Activated CD4-positive, alpha-beta T cell treated with anti-CD3 and anti-CD28 coated beads, Interleukin-2, Interleukin-6, amounts not matched to agents 100 ng/mL and 50 ng/mL, durations not matched to agents 16 hours and 8 hours (primary cell): ENCODE measurements around the gene PSMF1.

ENCODE experiments used
- DNase-seq: peaks from one replicate; pipeline ENCODE4 v3.0.0-alpha.2; 2020

Gene PSMF1

DNA sequence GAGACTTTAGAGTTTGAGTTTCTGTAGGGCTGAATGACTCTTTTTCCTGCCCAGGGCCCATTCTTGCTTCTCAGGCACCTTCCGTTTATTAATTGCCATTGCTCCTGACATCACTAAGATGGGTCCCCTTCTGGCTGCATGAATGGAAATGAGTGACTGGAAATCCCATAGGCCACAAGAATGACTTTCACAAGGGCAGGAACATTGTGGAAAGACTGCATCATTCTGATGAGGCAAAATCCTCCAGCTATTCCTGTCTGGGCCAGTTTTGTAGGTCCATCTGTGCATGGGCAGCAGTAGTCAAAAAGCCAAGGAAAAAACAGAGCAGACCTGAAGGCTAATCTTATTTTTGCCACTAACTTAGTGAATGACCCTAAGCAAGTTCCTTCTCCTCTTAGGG, 47.1 kb downstream of the PSMF1 start:
- DNase-seq, result no peak

DNA sequence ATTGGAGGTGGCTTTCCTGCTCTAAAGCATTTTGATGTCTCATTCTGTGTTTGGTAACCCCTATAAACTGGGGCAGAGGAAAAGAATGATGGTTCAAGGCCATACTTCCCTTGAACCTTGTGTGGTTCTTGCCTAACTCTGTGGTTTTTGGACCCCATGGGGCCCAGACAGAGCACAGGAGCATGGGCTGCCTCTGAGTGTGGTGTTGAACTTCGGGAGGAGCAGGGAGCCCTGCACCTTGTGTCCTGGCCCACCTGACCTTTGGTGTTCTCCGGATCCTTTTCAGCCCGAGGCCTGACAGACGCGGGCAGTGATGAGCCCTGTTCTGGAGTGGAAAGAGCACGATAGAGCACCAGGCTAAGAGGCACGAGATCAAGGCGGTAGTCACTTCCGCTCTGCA, 47.5 kb downstream of the PSMF1 start:
- no peak for DNase-seq

DNA sequence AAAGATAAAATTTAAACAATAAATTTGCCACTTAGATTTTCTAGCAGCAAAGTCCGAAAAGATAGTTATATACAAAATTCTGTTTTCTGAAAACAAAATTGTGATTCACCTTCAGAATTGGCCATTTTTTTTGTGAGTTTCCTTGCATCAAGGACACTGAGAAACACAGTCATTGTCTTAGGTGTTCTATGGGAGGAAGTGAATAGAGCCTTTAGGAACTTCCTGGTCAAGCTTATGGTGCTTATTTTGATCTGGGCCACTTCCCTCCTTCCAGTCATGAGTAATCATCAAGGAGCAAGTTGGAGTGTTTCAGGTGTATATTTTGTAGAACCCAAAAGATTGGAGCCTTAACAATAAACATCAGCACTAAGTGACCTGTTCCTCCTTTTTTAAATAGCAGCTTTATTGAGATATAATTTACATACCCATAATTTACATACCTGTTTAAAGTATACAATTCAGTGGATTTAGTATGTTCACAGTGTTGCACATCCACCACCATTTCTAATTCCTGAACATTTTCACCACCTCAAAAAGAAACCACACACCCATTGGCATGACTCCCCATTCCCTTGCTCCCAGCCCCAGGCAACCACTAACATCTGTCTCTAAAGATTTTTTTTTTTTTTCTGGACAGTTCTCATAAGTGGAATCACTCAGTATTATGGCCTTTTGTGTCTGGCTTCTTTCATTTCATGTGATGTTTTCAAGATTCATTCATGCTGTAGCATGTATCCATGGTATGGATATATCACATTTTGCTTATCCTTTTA, 48.7 kb downstream of the PSMF1 start:
- DNase-seq, result no peak

DNA sequence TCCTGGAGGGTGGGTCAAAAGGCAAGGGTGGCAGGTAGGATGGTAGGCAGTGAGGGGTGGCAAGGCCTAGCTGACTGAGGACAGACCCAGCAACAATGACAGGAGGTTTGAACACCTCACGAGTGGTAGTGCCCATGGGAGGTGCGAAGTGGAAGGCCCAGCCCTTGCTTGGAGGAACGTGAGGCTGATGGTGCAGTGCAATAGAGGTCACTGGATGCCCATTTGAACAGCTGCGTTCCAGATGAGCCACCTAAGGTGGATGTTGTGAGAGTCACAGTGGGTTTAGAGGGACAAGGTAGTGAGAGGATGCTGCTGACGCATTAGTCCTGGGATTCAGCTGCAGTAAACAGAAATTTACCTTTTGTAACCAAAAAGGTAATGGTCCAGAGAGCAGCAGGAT, 50.8 kb downstream of the PSMF1 start:
- no peak for DNase-seq

DNA sequence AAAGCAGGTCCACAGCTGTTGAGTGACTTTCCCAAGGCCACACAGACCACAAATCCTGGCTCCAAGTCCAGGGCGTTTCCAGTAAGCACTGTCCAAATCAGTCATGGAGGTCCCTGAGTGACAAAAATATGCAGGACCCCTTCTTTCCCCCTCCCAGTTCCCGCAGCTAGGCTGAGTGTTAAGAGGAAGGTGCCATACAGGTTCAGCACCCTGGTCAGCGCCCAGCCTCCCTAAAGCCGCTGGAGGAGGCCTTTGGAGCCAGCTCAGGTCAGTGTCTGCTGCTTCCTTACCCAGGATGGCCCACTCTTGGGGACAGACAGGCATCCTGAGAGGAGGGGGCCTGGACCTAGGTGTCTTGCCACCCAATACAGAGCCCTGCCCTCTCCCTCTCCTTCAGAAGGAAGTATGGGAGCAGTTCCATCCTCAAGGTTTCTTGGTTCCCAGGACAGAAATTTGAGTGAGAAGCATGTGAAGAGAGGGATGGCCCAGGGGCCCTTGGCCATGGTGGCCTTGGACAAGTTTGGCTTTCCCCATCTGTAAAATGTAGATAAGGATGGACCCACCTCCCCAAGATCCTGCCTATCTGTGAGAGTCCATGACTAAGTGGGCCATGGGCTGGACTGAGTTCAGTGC, 53.2 kb downstream of the PSMF1 start:
- no peak for DNase-seq

DNA sequence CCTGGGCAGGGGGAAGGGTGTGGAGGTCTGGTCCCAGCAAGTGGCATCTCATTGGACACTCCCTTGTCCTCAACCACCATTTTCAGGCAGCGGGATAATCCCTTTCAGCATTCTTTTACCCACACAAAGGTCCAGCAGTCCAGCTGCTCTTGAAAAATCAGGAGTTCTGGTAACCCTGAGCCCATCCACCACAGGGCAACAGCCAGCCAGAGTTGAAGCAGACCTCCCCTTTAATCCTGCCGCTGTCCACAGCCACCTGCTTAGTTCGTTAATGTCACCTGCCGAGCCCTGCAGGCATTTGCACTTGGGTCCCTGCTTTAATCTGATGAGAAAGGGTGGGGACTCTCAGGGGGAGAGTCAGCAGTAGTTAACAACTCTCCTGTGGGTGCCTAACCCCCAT, 55.3 kb downstream of the PSMF1 start:
- no peak for DNase-seq

DNA sequence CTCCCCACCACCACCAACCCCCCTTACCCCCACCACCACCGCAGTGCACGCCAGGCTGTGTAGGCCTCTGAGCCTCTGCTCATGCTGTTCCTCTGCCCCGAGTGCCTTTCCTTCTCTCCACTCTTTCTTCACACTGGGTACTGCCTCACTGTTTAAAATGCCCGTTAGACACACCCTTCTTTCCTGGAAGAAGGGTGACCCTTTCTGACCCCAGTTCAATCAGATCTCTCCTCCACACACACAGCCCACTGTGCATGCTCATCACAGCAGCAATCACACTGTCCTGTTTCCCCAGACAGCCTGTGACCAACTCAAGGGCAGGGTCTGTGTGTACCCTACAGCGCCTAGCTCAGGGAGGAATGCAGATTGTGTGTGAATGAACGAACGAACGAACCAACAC, 56.4 kb downstream of the PSMF1 start:
- no peak for DNase-seq

DNA sequence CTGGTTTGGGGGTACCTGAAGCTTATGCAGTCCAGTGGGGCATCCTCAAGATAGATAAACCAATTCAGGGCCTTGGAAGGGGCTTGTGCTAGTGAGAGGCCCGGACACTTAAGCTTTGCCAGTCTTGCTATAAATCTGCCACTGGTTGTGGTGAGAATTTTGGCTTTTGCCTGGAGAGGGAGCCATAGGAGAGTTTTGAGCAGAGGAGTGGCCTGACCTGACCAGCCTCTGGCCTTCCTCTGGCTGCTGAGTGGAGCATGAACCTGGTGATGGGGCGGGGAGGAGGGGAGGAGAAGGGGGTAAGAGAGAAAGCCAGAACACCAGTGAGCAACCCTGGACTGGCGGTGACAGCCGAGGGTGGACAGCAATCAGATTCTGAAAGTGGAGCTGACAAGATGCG, 59.3 kb downstream of the PSMF1 start:
- no peak for DNase-seq

DNA sequence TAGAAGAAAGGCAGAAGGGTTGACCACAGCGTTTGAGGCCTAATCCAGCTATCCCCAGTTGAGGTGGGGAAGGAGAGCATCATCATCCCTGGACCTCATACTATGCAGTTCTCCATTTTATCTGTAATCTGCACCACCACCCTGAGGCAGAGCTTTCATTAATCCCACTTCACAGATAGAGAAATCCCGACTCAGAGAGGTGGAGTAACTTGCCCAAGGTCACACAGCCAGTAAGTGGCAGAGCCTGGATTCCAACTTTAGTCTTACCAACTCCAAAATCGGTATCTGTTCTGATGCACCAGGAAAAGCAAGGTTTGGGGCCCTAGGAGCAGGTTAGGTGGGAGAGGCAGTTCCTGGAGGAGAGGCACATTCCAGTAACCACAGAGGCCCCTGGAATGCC, 59.7 kb downstream of the PSMF1 start:
- DNase-seq, result no peak

DNA sequence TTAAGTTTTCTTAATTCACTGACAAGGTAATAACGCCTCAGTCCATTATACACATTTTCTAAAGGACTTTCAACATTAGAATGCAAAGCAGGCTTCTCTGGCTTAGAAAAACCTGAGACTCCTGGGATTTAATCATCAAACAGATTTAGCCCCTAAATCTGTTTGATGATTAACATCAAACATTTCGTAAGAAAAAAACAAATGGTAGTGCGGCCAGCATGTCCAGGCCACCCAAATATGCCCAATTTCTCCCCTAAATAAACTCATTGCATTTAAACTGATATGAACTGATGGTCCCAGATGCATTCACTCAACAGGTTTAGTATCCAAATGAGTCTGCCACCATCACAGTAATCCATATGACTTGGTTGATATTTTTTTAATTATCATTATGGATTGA, 60.2 kb downstream of the PSMF1 start:
- DNase-seq, result no peak

DNA sequence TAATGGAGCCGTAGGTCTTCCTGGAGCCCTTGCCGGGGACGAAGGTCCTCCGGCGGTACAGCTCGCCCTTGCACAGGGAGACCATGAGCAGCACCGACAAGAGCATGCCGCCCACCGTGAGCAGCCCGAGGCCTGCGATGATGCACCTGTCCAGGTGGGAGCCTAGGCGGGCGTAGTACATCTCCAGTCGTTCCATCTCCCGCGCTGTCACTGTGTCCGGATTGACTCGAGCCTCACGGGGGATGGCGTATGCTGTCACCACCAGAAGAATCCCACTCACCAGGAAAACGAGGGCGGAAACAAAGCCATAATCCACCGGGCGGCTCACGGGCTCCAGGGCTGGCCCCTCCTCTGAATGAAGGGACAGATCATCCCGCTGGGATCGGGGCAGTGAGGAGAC, 62.5 kb downstream of the PSMF1 start:
- no peak for DNase-seq

DNA sequence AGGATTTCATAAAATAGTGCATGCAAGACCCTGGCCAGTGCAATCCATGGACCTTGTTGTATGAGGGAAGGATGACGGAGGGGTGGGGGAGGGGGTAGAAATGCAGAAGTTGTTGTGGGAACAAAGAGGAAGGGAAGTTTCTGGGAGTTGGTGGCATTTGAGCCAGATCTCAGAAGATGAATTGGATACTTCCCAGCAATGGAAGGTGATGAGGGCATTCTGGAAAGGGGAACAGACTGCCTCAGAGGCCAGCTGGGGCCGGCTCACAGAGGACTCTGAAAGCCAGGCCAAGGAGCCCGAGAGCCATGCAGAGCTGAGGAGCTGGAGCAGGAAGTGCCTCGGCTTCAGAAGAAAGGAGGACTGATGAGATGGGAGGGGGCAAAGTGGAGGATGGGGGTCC, 63.7 kb downstream of the PSMF1 start:
- no peak for DNase-seq

DNA sequence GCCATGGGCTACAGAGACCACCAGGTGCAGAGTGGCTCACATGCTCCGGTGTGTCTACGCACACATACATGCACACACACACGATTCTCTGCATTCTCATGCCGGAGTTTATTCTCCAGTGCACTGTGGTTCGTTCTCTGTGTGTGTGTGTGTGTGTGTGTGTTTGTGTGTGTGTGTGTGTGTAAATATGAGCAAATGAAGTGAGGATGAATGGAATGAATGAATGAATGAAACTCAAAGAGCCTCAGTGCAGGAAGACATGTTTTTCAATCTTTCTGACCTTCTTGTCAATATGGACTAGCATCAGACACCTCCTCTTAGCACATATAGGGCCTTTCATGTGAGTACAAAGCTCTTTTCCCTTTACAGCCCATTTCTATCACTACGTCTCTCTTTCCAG, 64.8 kb downstream of the PSMF1 start:
- no peak for DNase-seq

DNA sequence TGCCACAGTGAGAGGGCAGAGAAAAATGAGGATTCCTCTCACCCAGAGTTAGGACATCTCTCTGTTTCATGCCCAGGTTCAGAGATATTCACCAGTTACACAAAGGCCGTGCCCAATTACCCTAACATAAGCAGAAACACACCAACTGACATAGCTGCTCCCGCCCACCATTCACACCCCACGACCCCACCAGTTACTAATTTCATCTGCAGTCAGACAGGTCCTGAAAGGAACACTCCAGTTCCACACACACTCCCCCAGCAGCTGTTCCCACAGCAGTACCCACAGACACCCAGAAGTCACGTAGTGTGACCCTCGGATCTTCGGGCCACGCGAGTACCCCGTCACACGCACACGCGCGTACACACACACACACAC, 65.8 kb downstream of the PSMF1 start:
- no peak for DNase-seq

DNA sequence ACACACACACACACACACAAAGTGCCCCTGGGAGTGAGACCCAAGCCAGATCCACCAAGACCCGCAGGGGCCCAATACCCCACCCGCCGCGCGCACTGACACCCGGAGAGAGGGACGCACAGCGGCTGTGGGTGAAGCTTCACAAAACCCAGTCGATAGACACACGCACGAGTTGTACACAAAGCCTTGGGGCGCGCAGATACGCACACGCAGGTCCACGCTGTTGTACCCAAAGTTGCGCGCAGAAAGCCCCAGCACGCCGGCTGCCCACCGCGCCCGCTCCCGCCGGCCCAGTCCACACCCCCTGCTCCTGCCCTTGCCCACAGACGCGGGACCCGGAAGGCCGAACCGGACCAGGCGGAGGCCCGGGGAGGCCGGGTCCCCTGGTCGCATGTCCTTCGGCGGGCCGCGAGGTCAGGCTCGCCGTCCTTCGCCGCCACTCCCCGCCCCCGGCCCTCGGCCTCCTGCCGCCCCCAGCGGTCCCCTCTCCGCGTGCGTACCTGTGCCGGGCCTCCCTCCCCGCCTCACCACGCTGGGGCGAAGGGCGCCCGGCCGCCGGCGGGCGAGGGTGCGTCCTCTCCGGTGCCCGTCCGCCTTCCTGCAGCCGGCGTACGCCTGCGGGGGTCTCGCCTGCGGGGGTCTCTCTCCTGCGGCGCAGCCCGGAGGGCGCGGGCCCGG, 66.4 kb downstream of the PSMF1 start, which contains the start of gene TMEM74B:
TSS of gene TMEM74B (minus strand) at position 344 of the 678 bp plus-strand sequence. CDS start 1,180 bp downstream, outside the sequence.
- DNase-seq, result no peak

DNA sequence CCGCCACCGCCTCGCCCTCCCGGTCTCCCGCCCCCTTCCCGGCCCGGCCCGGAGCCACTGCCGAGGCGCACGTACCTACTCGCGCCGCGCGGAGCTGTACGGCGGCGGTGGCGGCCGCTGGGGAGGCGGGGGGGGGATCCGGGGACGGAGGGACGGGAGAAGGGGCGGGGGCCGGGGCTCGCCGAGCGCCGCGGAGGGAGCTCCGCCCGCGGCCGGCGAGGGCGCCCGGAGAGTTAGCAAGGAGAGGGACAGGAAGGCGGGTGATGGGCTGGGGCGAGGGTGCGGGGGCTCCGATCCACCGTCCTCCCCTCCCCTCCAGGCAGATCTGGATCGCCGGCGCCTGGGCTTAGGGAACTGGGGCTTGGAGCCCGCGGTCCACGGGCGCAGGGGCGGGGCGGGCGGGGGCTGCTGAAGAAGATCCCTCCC, 66.9 kb downstream of the PSMF1 start:
- no peak for DNase-seq

DNA sequence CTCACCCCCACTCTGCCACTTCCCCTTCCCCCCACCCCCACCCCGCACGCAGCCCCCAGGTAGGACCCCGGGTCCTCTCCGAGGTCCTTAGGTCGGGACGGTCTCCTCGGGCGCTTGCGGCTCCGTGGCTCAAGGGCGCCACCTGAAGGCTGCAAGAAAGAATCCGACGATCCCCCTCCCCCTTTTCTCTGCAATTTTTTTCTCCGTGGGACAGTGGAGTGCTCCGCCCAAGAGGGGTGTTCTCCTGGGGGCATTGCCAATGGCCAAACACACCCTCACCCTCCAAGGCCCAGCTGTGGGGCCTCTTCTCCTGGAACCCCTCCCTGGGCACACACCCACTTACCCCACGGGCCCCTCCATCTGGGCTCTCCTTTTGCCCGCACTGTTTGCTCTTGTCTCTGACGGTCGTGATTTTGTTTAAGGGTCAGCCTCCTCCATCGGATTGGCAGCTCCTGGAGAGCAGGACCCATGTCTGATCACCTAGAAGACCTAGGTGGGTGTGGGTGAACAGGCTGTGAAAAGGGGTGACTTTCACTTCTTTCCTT, 67.5 kb downstream of the PSMF1 start:
- DNase-seq, result peak; percentile 68

DNA sequence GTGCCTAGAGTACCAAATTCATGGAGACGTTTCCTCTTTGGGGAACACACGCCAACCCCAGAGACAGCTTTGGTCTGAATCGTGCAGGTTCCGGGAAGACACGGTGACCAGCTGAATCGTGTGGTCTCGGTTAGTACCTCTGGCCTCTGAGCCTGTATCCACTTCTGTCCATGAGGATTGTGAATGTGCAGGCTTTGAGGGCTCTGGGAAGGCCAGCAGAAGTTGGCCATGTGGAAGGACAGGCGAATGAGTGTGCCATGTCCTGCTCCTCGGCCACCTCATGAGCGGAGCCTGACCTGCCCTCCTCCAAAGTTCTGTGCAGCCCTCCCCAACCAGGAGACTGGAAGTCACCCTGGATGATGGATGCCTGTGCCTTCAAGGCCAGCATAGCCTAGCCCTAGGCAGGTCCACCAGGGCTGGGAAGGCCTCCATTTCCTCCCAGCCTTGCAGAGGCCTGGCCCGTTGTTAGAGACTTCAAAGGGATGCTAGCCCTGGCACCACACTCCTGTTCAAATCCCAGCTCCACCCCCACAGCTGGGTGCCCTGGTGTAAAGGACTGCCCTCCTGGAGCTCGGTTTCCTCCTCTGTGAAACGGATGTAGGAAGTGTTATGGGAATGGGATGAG, 68.1 kb downstream of the PSMF1 start:
- DNase-seq, result no peak

DNA sequence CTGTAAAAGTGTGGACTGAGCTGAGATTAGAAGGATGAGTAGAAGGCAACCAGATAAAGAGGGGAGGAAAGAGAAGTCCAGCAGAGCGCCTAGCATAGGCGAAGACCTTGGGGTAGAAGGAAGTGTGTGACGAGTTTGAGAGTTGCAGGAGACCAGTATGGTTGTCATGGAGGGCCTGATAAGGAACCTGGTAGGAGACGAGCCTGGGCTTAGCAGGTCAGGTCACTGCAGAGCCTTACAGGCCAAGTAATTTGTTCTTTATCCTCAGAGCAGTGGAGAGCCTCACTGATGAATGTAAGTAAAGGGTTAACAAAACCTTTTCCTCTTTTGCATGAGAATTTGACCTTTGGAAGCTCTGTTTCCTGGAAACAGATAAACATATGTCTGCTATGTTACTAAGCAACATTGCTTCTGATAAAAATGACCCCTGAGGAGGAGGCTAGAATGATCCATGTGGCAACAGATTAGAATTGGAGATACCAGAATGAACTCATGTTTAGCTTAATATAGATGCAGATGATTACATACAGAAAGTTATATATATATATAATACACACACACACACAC, 69.3 kb downstream of the PSMF1 start:
- DNase-seq, result no peak

DNA sequence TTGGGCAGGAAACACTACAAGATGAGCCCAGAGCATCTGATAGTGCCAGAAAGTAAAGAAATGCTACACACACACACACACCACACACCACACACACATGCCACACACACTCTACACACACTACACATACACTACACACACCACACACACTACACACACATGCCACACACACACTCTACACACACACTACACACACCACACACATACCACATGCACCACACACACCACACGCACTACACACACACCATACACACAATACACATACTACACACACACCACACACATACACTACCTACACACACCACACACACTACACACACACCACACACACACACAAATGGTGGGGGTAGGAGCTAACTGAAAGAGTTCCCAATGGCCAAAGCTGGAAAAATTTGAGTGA, 69.9 kb downstream of the PSMF1 start:
- no peak for DNase-seq

DNA sequence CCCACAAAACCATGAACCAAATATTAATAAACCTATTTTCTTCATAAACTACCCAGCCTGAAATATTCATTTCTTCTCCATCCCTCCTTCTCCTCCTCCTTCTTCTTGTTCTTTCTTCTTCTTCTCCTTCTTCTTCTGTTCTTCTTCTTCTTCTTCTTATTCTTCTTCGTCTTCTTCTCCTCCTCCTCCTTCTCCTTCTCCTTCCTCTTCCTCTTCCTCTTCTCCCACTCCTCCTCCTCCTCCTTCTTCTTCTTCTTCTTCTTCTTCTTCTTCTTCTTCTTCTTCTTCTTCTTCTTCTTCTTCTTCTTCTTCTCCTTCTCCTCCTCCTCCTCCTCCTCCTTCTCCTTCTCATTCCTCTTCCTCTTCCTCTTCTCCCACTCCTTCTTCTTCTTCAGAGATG, 71.4 kb downstream of the PSMF1 start:
- no peak for DNase-seq

DNA sequence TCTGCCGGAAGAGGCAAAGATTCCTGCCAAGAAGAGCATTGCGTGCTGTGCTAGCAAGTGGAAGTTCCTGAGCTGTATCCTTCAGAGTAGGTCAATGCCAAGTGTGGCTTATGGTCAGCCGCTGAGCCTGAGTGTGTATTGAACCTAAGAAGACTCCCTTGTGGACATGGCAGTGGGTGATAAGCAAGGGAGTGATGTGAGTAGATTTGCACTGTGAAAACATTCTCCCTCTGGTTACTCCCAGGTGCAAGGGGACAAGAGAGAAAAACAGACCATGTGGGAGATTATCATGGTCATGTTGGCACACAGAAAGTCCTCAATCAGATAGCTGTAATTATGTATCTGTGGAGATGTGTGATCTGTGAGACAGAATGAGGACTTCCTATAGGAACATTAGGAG, 72.4 kb downstream of the PSMF1 start:
- DNase-seq, result no peak

DNA sequence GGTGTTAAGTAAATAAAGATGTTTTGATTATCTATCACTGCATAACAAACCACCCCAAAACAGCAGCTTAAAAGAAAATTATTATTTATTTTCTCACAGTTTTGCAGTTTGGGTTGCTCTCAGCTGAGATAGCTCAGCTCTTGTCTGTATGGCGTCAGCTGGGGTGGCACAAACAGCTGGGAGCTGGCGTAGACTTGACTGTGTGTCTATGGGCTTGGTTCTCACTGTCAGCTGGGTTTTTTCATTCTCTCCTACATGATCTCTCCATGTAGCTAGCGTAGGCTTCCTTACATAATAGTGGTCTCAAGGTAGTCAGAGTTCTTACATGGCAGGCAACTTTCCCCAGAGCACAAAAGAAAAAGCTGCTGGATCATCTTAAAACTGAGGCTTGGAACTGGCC, 72.9 kb downstream of the PSMF1 start:
- no peak for DNase-seq
